MV-4-11 (cell line): Measurements from ENCODE around the gene MLC1.

ENCODE experiments used
- DNase-seq: peaks from one replicate; lab custom pipeline; 2025; lab: John Stamatoyannopoulos, UW

Gene MLC1

GRCh38 chr22:50035131-50035881 is 49.9 kb downstream of the MLC1 start:
- DNase-seq, result no peak

GRCh38 chr22:50034126-50035081 is 50.8 kb downstream of the MLC1 start:
- DNase-seq, result no peak

GRCh38 chr22:50032941-50033601 is 52.2 kb downstream of the MLC1 start:
- no peak for DNase-seq

GRCh38 chr22:50032109-50032871 is 52.9 kb downstream of the MLC1 start:
- no peak for DNase-seq

- no peak for DNase-seq
These were observed 53.8 kb downstream of the MLC1 start for GRCh38 chr22:50031189-50032091.

- no peak for DNase-seq
These were observed 54.7 kb downstream of the MLC1 start for GRCh38 chr22:50030297-50031188.

GRCh38 chr22:50027639-50028537 is 57.3 kb downstream of the MLC1 start:
- peak; percentile 75 for DNase-seq

- DNase-seq, result no peak
These were observed 59.2 kb downstream of the MLC1 start for GRCh38 chr22:50025993-50026392.

GRCh38 chr22:50022171-50022819 is 62.9 kb downstream of the MLC1 start:
- no peak for DNase-seq

GRCh38 chr22:50020606-50021005 is 64.6 kb downstream of the MLC1 start:
- DNase-seq, result no peak

GRCh38 chr22:50019316-50019715 is 65.9 kb downstream of the MLC1 start:
- no peak for DNase-seq

GRCh38 chr22:50018608-50019285 is 66.5 kb downstream of the MLC1 start:
- DNase-seq, result no peak

- DNase-seq, result no peak
These were observed 67.5 kb downstream of the MLC1 start for GRCh38 chr22:50017701-50018224.

- DNase-seq, result no peak
These were observed 68.1 kb downstream of the MLC1 start for GRCh38 chr22:50016988-50017700.

GRCh38 chr22:50016308-50016987 is 68.8 kb downstream of the MLC1 start:
- DNase-seq, result no peak
